ENCODE results near the gene ABHD17A. TPM values are rescaled to one million over a fixed set of nuclear protein-coding genes. Genes with fewer than 3 reads are reported as not detected.

The ABHD17A gene
- polyA plus RNA-seq, 1 of the 3 experiments (the other 2 are of a cell fraction), result 61.1 TPM

DNA sequence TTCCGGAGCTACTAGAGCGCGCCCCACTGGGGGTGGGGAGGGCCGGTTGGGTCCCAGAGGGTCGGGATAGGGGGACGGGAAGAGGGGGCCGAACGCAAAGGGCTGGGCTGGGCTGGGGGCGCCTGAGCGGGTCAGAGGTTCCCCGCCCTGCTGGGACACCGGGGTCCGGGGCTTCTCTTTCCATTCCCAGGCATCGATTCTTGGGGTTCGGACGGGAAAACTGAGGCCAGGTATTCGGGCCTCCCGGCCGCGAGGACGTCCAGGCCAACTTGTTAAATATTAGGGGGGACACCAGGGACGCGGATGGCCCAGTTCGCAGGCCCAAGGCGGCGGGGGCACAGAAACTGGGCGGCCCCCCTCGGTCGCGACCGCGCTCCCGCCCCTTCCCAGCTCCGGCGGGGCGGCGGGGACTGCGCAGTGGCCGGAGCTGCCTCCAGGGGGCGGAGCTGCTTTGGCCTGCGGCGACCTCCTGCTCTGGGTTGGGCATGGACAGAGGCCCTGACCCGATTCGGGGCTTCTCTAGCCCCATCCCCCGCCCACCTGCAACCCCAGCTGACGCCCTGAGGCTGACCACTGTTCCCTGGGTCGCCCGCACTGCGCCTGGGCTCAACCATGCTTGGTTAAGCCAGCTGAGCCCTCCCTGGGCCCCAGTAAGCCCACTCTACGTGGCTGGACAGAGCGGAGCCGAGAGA lies 20.7 kb downstream of the ABHD17A start:
- H3K27me3 ChIP-seq (ENCODE audit: insufficient read depth), result no peaks in the 10 kb centered on the region
- peaks cover 9% of the 10 kb centered on the region for H3F3A ChIP-seq (replicated peaks; ENCODE audit: insufficient read depth)
- H4K20me1 ChIP-seq (ENCODE audit: insufficient read depth), result peaks cover 30% of the 10 kb centered on the region
- H3K79me2 ChIP-seq (ENCODE audit: insufficient read depth), result peaks cover 64% of the 10 kb centered on the region
- 0% methylated on average over 5 of the region's 52 CpGs for WGBS (ENCODE audit: low lambda C conversion rate)
- peak overlapping the region; percentile 93 to 94 for H3K27ac ChIP-seq (ENCODE audit: low read depth in 2 of 2, low read length in 1 of 2)
- H3K9me3 ChIP-seq, result no peaks in the 10 kb centered on the region
- peaks cover 18 to 28% of the 10 kb centered on the region in 2 experiments; a peak in 2 of 4 replicates for H3K4me1 ChIP-seq (ENCODE audit: control insufficient read depth in 1 of 2, insufficient read depth in 2 of 2, low read depth in 1 of 2, low read length in 1 of 2)
- no peaks in the 10 kb centered on the region for H3K9me2 ChIP-seq
- peak overlapping the region; percentile 100 for H3K4me2 ChIP-seq
- ChIA-PET POLR2A (interaction anchor here (0.8 to 1.4 kb wide), 4 partner anchors 9 to 41 kb away, joined by 3 to 7 read pairs (median 5); partner anchors contain the start of genes ADAT3 and SCAMP4), CTCF (interaction anchor here (0.5 to 1.9 kb wide), 14 partner anchors 9 to 730 kb away, joined by 3 to 10 read pairs (median 4); no protein-coding TSS in a partner anchor)
- H3K9ac ChIP-seq, result peak overlapping the region; percentile 96
- peak overlapping the region; percentile 64 to 79 for H3K4me3 ChIP-seq (ENCODE audit: low read depth in 2 of 2, low read length in 1 of 2)
- H2AFZ ChIP-seq (ENCODE audit: low read depth), result peak overlapping the region; percentile 62
- H3K36me3 ChIP-seq (replicated peaks in 1 of 2; ENCODE audit: control insufficient read depth in 1 of 2, insufficient read depth in 2 of 2, low read length in 1 of 2), result no peaks in the 10 kb centered on the region
- DNase-seq, result peak; percentile 90
- TF ChIP-seq FOSL2 (IDR thresholded peaks at IDR 0.05; ENCODE audit: borderline replicate concordance, low read depth) (no peak), RCOR1 (IDR thresholded peaks at IDR 0.05; ENCODE audit: low read length) (no peak), NRF1 (IDR thresholded peaks at IDR 0.05; ENCODE audit: low read depth, low read length) (peak; percentile 49), YY1 (IDR thresholded peaks at IDR 0.05; ENCODE audit: low read depth) (no peak), MXI1 (IDR thresholded peaks at IDR 0.05; ENCODE audit: low read depth, low read length) (peak; percentile 24; the same call in 1 of the 2 replicates), ELF1 (IDR thresholded peaks at IDR 0.05) (no peak), POLR2AphosphoS5 (IDR thresholded peaks at IDR 0.05; ENCODE audit: low read depth, low read length) (peak; percentile 2; the same call in 1 of the 2 replicates), EZH2phosphoT487 (IDR thresholded peaks at IDR 0.05; ENCODE audit: borderline replicate concordance, low read depth) (no peak), FOXM1 (IDR thresholded peaks at IDR 0.05; ENCODE audit: low read depth) (no peak), TEAD4 (IDR thresholded peaks at IDR 0.05; ENCODE audit: borderline replicate concordance, insufficient read depth) (no peak), RFX5 (IDR thresholded peaks at IDR 0.05; ENCODE audit: low read length) (no peak), EP300 (IDR thresholded peaks at IDR 0.05; ENCODE audit: borderline replicate concordance in 1 of 2, low read depth in 1 of 2, low read length in 1 of 2) (no peak), TCF12 (IDR thresholded peaks at IDR 0.05) (no peak), FOXJ3 (CRISPR knock-in tag; IDR thresholded peaks at IDR 0.05) (no peak), GATA2 (CRISPR knock-in tag; IDR thresholded peaks at IDR 0.05) (no peak), SIN3A (IDR thresholded peaks at IDR 0.05; ENCODE audit: borderline replicate concordance, low read depth, low read length) (no peak), GABPA (IDR thresholded peaks at IDR 0.05; ENCODE audit: low read depth) (no peak), CHD2 (IDR thresholded peaks at IDR 0.05; ENCODE audit: low read length, partially characterized antibody) (peak; percentile 21), JUND (IDR thresholded peaks at IDR 0.05) (no peak), TAF1 (IDR thresholded peaks at IDR 0.05; ENCODE audit: borderline replicate concordance, low read depth, low read length) (peak; percentile 45), USF1 (IDR thresholded peaks at IDR 0.05; ENCODE audit: borderline replicate concordance, low read depth) (no peak)
- TF ChIP-seq, protein P1, sequence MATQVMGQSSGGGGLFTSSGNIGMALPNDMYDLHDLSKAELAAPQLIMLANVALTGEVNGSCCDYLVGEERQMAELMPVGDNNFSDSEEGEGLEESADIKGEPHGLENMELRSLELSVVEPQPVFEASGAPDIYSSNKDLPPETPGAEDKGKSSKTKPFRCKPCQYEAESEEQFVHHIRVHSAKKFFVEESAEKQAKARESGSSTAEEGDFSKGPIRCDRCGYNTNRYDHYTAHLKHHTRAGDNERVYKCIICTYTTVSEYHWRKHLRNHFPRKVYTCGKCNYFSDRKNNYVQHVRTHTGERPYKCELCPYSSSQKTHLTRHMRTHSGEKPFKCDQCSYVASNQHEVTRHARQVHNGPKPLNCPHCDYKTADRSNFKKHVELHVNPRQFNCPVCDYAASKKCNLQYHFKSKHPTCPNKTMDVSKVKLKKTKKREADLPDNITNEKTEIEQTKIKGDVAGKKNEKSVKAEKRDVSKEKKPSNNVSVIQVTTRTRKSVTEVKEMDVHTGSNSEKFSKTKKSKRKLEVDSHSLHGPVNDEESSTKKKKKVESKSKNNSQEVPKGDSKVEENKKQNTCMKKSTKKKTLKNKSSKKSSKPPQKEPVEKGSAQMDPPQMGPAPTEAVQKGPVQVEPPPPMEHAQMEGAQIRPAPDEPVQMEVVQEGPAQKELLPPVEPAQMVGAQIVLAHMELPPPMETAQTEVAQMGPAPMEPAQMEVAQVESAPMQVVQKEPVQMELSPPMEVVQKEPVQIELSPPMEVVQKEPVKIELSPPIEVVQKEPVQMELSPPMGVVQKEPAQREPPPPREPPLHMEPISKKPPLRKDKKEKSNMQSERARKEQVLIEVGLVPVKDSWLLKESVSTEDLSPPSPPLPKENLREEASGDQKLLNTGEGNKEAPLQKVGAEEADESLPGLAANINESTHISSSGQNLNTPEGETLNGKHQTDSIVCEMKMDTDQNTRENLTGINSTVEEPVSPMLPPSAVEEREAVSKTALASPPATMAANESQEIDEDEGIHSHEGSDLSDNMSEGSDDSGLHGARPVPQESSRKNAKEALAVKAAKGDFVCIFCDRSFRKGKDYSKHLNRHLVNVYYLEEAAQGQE (IDR thresholded peaks at IDR 0.05; ENCODE audit: low read depth, low read length), result 0 out of 2 replicates have a peak, but pooled peaks have one; percentile 12
- TF ChIP-seq, protein P2, sequence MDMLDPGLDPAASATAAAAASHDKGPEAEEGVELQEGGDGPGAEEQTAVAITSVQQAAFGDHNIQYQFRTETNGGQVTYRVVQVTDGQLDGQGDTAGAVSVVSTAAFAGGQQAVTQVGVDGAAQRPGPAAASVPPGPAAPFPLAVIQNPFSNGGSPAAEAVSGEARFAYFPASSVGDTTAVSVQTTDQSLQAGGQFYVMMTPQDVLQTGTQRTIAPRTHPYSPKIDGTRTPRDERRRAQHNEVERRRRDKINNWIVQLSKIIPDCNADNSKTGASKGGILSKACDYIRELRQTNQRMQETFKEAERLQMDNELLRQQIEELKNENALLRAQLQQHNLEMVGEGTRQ (IDR thresholded peaks at IDR 0.05; ENCODE audit: borderline replicate concordance, low read depth, low read length), result no peak
- TF ChIP-seq, protein P3, sequence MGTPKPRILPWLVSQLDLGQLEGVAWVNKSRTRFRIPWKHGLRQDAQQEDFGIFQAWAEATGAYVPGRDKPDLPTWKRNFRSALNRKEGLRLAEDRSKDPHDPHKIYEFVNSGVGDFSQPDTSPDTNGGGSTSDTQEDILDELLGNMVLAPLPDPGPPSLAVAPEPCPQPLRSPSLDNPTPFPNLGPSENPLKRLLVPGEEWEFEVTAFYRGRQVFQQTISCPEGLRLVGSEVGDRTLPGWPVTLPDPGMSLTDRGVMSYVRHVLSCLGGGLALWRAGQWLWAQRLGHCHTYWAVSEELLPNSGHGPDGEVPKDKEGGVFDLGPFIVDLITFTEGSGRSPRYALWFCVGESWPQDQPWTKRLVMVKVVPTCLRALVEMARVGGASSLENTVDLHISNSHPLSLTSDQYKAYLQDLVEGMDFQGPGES (IDR thresholded peaks at IDR 0.05; ENCODE audit: low read depth, low read length), result no peak
- TF ChIP-seq, protein P4, sequence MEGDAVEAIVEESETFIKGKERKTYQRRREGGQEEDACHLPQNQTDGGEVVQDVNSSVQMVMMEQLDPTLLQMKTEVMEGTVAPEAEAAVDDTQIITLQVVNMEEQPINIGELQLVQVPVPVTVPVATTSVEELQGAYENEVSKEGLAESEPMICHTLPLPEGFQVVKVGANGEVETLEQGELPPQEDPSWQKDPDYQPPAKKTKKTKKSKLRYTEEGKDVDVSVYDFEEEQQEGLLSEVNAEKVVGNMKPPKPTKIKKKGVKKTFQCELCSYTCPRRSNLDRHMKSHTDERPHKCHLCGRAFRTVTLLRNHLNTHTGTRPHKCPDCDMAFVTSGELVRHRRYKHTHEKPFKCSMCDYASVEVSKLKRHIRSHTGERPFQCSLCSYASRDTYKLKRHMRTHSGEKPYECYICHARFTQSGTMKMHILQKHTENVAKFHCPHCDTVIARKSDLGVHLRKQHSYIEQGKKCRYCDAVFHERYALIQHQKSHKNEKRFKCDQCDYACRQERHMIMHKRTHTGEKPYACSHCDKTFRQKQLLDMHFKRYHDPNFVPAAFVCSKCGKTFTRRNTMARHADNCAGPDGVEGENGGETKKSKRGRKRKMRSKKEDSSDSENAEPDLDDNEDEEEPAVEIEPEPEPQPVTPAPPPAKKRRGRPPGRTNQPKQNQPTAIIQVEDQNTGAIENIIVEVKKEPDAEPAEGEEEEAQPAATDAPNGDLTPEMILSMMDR (IDR thresholded peaks at IDR 0.05), result peak; percentile 60
